Measurements from ENCODE around the gene TIGAR.

The TIGAR gene

GRCh38 chr12:4282892-4283511 lies 38.0 kb upstream of the TIGAR start:
- no peak for DNase-seq

GRCh38 chr12:4283512-4284255 lies 37.3 kb upstream of the TIGAR start:
- no peak for DNase-seq

DNA sequence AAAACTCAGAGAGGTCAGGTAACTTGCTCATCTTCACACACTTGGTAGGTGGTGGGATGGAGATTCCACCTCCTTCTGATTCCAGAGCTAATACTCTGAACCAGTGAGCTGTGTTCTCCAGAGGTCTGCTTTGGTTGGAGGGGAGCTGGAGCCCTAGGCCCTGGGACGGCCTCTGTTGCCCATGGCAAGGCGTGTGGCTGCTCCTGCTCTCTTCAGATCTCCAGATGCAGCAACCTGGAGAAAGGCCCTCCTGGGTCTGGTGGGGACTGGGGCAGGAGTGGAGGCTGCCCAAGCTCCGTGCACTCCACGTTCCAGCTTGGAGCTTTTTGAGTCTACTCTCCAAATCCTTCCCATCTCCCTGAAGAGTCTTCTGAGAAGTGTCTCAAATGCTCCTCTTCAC lies 36.7 kb upstream of the TIGAR start:
- no peak for DNase-seq

DNA sequence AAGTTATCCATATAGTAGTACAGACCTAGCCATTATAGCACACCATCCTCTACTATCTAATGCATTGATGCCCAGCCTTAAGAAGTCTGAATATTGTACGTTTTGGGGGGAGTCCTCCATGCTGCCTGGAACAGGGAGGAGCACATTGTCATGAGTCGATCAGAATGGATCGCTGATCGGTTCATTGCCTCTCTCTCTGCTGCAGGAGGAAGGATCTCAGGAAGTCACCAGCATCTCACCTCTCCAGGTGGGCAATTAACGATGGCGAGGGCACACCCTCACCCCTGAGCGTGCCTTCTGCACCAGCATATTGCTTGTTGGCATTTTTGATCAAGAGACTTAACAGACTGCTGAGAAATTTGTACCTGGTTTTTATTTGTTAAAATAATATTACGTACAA lies 35.9 kb upstream of the TIGAR start:
- DNase-seq, result no peak

DNA sequence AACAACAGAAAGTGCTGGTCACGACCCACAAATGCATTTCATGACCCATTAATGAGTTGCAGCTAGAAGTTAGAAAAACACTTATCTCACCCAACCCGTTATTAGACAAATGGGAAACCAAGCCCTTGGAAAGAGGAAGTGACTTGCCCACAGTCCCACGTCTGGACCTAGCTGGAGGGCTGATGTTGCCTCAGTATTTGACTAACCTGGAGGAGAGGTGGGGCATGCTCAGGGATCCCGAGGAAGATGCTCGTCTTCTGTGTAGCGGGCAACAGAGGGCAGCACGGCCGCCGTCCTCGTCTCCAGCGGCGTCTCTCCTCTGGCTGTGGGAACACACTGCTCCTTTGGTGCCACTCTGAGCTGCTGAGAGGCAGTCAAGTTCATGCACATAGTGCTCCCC lies 34.8 kb upstream of the TIGAR start:
- no peak for DNase-seq

DNA sequence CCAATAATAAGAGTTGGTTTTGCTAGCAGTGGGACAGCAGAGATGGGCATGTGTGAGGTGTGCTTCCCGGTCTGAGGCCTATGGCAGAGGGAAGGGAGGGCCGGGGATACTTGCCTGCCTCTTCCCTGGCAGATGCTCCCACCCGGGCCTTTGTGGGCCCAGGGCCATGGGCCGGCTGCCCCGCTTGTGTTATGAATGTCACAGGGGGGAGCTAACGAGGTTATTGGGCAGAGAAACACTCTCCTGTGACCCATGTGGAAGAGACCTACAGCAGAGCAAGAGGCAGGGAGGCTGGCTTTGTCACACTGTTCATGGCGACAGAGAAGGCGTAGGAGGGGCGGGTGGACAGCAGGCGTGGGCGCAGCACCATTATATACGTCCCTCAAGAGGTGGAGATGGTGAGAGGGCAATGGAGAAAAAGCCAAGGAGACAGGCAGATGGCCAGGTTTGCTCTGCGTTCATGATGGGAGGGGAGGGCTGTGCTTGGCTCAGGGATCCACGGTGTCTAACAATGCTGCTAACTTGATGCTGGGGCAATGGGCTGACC lies 34.2 kb upstream of the TIGAR start:
- no peak for DNase-seq

DNA sequence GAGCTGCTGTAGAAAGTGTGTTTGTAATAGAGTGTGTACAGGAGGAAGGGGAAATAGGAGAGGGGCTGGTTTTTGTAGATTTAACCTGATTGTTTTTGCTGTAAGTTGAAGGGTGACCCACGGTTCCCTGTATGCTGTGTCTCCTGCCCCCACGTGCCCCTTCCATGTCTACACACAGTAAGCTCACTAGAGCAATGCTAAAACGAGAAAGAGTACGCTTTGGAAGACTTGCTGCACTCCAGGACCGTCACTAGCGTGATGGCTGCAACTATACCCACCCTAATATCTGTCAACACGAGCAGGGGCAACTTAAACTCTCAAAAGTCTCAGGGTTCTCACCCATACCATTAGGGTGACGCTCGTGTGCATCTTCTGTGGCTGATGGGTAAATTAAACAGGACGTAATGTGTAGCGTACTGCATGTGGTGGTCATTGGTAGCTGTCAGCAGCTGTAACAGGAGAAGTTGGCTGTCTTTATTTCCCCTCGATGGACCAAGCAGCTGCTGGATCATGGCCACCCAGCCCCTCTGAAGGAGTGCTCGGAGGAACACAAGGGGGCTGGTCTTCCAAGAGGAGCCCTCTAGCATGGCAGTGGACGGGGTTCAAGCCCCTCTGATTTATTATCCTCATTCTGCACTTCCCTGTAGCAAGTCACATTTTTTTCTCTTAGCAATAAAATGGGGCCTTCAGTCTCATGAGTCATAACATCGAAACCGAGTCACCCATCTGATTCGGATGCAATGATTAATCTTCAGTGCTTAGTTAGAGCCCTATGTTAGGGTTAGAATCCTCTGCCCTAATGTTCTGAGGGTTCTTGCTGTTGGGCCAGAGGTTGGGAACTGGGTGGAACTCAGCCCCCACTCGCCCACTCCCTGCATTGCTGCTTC lies 33.4 kb upstream of the TIGAR start:
- DNase-seq, result no peak

DNA sequence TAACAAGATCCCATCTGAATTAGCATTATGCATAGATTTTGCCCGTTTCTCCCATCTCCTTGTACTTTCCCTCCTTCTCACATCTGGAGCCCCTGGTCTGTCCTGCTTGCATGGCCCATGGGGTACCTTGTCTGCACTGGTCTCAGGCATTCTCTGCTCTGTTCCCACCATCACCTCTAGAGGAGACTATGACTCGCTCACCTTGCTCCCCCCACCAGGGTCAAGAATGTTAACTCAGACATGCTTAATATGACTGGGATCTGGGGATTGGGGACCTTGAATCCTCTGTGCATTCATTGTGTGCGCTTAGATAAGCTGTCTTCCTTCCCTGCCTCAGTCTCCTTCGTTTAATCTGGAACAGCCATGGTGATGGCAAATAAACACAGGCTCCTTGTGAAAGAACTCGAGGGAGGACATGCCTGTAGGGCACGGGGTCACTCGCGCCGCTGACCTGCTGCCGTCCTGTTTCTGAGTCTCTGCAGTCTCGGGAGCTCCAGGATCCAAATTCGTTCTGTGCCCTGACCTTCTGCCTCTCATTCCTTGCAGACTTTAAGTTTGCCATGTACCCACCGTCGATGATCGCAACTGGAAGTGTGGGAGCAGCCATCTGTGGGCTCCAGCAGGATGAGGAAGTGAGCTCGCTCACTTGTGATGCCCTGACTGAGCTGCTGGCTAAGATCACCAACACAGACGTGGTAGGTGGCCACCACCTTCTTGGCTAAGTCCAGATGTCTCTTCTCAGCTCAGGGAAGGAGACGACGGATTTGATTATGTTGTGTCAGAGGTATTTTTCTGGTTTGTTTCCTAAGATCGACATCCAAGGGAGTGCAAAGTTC lies 32.5 kb upstream of the TIGAR start:
- no peak for DNase-seq

GRCh38 chr12:4289231-4289878 lies 31.7 kb upstream of the TIGAR start:
- no peak for DNase-seq

- no peak for DNase-seq
These were observed 30.8 kb upstream of the TIGAR start for GRCh38 chr12:4289998-4290790.

- DNase-seq, result no peak
These were observed 28.5 kb upstream of the TIGAR start for GRCh38 chr12:4292341-4293073.

DNA sequence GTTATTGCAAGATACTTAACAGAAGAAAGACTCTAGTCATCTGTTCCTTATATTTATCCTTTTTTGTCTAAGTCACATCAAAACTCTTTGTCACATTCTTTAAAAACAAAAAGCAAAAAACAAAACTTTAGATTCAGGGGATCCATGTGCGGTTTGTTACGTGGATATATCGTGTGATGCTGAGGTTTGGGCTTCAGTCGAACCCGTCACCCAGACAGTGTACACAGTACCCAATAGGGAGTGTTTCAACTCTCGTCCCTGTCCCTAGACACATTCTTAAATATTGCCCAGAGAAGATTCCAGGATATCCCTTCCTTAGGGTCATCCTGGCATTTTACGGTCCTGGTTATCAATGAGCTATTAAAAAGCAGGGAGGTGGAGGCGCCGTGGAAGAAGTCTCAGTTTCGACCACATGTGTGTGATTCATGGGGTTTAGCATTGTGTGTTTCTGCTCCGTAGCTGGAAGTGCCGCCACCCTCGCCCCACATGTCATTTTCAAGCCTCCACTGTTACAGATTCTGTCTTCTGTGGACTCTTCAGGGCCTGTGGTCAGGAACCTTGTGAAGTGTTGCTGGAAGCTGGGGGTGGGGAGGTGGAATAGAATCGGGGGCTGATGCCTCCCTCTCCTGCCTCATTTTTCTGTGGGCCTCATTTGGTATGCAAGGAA lies 27.6 kb upstream of the TIGAR start:
- no peak for DNase-seq

DNA sequence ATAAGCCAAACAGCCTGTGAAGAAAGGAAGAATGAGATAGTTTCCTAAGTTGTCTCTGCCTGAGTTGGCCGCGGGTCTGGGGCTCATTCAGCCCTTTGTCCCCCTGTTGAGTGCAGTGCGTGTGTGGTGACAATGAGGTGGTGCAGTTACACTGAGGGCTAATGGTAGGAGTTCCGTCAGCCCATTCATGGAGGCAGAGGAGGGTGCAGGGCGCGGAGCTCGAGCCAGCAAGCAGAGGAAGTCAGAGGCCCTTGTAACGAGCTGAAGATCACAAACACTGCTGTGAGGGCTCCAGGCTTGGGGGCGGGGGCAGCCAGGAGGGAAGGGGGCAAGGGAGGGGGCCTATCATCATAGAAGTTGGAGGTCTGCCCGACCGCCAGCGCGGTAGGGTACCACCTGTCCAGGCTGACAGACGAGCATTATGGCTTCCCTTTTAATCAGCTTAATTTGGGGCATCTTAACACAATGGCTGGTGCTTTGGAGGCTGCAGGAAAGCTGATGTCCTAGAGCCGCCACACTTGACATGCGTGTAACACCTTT lies 27.0 kb upstream of the TIGAR start:
- no peak for DNase-seq

- no peak for DNase-seq
These were observed 24.3 kb upstream of the TIGAR start for GRCh38 chr12:4296751-4297150.

GRCh38 chr12:4297617-4298016 lies 23.4 kb upstream of the TIGAR start:
- DNase-seq, result no peak

- DNase-seq, result no peak
These were observed 20.1 kb upstream of the TIGAR start for GRCh38 chr12:4300883-4301282.

DNA sequence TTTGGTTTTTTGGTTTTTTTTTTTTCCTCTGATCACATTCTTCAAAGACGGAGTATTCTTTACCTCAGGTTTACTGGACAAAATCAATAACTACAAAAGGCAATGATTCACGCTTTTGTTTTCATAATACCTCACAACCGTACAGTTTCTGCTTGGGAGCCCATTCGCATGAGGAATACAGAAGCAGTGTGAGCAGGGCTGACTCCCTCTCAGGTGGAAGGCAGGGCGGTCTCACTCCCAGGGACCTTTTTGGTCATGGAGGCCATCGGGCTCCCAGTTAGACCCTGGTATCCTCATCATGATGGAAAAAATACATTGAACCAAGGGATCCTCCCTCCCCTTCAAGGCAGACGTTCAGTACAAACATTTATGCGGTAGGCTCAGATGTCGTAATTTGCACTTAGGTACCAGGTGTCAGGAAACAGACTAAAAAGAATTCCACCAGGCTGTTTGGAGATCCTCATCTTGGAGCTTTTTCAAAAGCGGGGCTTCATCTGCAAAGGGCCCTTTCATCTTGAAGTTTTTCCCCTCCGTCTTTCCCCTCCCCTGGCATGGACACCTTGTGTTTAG lies 19.0 kb upstream of the TIGAR start:
- DNase-seq, result no peak

DNA sequence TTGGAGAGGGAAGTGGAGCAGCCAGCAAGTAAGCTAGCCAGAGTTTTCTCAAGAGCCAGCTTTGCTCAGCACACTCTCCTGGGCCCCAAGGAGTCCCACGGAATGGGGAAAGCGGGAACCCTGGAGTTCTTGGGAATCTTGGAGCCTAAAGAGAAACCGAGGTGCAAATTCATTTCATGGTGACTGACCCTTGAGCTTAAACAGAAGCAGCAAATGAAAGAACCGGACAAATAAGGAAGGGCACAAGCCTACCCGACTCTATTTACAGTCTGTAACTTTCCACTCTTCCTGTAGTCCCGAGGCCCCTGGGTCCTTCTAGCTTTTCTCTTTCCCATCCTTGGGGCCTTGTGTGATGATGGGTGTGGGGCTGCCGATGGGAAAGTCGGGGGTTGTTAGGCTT lies 18.1 kb upstream of the TIGAR start:
- DNase-seq, result no peak

GRCh38 chr12:4303750-4304149 lies 17.3 kb upstream of the TIGAR start:
- DNase-seq, result no peak

All from fibroblast of skin of back (primary cell).